Prostate gland (tissue), 2 donors: ENCODE data around the gene TEAD4. TPM values are rescaled to one million over a fixed set of nuclear protein-coding genes. Genes with fewer than 3 reads are reported as not detected.

Source experiments
- DNase-seq: peaks from one replicate; pipeline ENCODE4 v3.0.0-alpha.2; 2019; ENCODE audit warnings: low spot score
- H3K27ac ChIP-seq, 2 donors: fragments of 200-600 bp; sonication (generic); 2 replicates each; pipeline ENCODE4 v1.5.1; 2017 to 2019
- H3K27me3 ChIP-seq: fragments of 200-600 bp; sonication (generic); replicated peaks from 2 replicates; pipeline ENCODE4 v1.5.1; 2019; ENCODE audit not compliant: insufficient read depth
- H3K36me3 ChIP-seq, 2 donors: fragments of 200-600 bp; sonication (generic); 1 replicate in 1 of 2; 2 replicates in 1 of 2; pipeline versions ENCODE4 v1.5.1 to v1.8.1; 2017 to 2019
- H3K4me1 ChIP-seq: fragments of 200-600 bp; sonication (generic); replicated peaks from 2 replicates; pipeline ENCODE4 v1.5.1; 2019
- H3K4me3 ChIP-seq, 2 donors: fragments of 200-600 bp; sonication (generic); 2 replicates each; pipeline ENCODE4 v1.5.1; 2017 to 2019
- H3K9me3 ChIP-seq: fragments of 200-600 bp; sonication (generic); 2 replicates; pipeline ENCODE4 v1.5.1; 2017
- POLR2A ChIP-seq: fragments of 450-650 bp; IDR thresholded peaks from one replicate; pipeline ENCODE4 v1.6.1; 2016; ENCODE audit warnings: antibody characterized with exemption, mild to moderate bottlenecking
- POLR2AphosphoS5 ChIP-seq: sonication (generic); formaldehyde crosslinking; IDR thresholded peaks from one replicate; pipeline ENCODE4 v1.6.1; 2017; ENCODE audit warnings: antibody characterized with exemption
- WGBS: methylation state at CpG from one replicate; pipeline ENCODE4 v1.1.5; 2018; 5-methylcytosine and 5-hydroxymethylcytosine counted together
- intact Hi-C: fragments of 100-400 bp; cut with DNase I; formaldehyde crosslinking; loops from one replicate; pipeline ENCODE4 v1.14.2; 2022
- total RNA-seq, 2 donors: library from RNA; depleted of rRNA; stranded (reverse); fragments of >200 nt; gene quantifications; one replicate each; pipeline ENCODE4 v1.1.0, GENCODE V29; 2016
- TF ChIP-seq, protein P1 (sequence below), 4 experiments: fragments of 200-600 bp in 2 of 4; fragments of 450-650 bp in 2 of 4; sonication (generic) in 2 of 4; IDR thresholded peaks; 1 replicate in 3 of 4; 2 replicates in 1 of 4; pipeline ENCODE4 v1.5.1; 2016 to 2019; ENCODE audit warnings: antibody characterized with exemption in 4 of 4, mild to moderate bottlenecking in 2 of 4, moderate library complexity in 2 of 4

TEAD4 gene
- total RNA-seq, 2 donors from 2014 or later, result 9.9 to 20.9 TPM

DNA sequence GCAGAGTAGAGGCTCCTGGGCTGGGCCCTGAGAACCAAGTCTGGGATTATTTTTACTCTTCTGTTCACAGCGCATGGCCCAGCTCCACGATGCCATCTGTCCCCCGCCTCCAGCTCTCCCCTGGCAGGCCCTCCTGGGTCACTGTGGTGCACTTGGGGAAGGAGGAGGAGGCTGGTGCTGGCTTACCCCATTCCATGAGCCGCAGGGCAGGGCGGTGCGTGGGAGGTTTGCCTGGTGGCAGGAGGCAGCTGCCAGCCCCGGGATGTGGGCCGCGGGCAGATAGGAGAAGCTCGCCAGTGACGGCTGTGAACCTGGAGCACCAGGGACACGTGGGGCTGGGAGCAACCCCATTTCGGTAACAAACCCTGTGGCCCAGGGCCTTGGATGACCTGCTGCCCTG, 23.2 kb downstream of the TEAD4 start:
- intact Hi-C loops, result no loop called here

DNA sequence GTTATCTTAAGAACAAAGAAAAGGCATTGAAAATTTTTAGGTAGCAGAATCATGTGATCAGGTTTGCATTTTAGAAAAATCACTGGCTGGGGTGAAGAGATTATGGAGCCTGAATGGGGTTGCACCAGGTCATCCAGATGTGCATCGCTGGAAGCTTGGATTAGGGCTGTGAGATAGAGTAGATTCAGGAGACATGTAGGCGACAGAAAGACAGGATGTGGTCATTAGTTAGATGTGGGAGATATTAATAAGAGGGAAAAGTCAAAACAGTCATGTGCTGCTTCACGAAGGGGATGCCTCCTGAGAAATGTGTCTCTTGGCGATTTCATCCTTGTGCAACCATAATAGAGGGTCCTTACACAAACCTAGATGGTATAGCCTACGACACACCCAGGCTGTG, 25.1 kb downstream of the TEAD4 start:
- TF ChIP-seq, protein P1, sequence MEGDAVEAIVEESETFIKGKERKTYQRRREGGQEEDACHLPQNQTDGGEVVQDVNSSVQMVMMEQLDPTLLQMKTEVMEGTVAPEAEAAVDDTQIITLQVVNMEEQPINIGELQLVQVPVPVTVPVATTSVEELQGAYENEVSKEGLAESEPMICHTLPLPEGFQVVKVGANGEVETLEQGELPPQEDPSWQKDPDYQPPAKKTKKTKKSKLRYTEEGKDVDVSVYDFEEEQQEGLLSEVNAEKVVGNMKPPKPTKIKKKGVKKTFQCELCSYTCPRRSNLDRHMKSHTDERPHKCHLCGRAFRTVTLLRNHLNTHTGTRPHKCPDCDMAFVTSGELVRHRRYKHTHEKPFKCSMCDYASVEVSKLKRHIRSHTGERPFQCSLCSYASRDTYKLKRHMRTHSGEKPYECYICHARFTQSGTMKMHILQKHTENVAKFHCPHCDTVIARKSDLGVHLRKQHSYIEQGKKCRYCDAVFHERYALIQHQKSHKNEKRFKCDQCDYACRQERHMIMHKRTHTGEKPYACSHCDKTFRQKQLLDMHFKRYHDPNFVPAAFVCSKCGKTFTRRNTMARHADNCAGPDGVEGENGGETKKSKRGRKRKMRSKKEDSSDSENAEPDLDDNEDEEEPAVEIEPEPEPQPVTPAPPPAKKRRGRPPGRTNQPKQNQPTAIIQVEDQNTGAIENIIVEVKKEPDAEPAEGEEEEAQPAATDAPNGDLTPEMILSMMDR (IDR thresholded peaks at IDR 0.05), result no peak
- TF ChIP-seq POLR2AphosphoS5 (no peak), POLR2A (no peak)
- intact Hi-C loops, result no loop called here
- WGBS, result 80% methylated on average over 5 of the region's 5 CpGs

More for the DNA sequence above, 23.2 kb downstream of the TEAD4 start:
- Histone ChIP-seq H3K4me3 (no peak overlapping the region), H3K9me3 (no peaks in the 10 kb centered on the region), H3K36me3 (no peaks in the 10 kb centered on the region), H3K27ac (no peak overlapping the region), H3K4me1 (no peaks in the 10 kb centered on the region), H3K27me3 (no peaks in the 10 kb centered on the region)
- TF ChIP-seq, protein P1 (IDR thresholded peaks at IDR 0.05), result no peak
- TF ChIP-seq POLR2AphosphoS5 (no peak), POLR2A (no peak)
- DNase-seq, result no peak
- 92% methylated on average over 13 of the region's 13 CpGs for WGBS

DNA sequence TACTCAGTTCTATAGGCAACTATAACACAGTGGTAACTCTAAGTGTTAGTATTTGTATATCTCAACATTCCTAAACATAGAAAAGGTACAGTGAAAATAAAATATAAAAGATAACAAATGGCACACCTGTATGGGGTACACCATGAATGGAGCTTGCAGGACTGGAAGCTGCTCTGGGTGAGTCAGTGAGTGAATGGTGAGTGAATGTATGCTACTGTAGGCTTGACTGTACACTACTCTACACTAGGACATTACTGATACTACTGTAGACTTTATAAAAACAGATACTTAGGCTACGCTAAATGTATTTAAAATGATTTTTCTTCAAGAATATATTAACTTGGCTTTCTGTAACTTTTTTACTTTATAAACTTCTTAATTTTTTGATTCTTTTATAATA, 25.5 kb downstream of the TEAD4 start:
- no peaks in the 10 kb centered on the region for H3K4me1 ChIP-seq
- H3K27me3 ChIP-seq, result no peaks in the 10 kb centered on the region
- intact Hi-C loops, result no loop called here
- no peak overlapping the region for H3K4me3 ChIP-seq
- no peak overlapping the region for H3K27ac ChIP-seq
- 94% methylated on average over 1 of the region's 1 CpG for WGBS
- no peaks in the 10 kb centered on the region for H3K36me3 ChIP-seq
- TF ChIP-seq POLR2A (no peak), POLR2AphosphoS5 (no peak)
- TF ChIP-seq, protein P1 (IDR thresholded peaks at IDR 0.05), result no peak
- DNase-seq, result no peak
- H3K9me3 ChIP-seq, result no peaks in the 10 kb centered on the region

More for the DNA sequence above, 25.1 kb downstream of the TEAD4 start:
- no peaks in the 10 kb centered on the region for H3K27me3 ChIP-seq
- no peaks in the 10 kb centered on the region for H3K4me1 ChIP-seq
- no peak overlapping the region for H3K4me3 ChIP-seq
- H3K27ac ChIP-seq, result no peak overlapping the region
- H3K36me3 ChIP-seq, result no peaks in the 10 kb centered on the region
- no peak for DNase-seq
- no peaks in the 10 kb centered on the region for H3K9me3 ChIP-seq

DNA sequence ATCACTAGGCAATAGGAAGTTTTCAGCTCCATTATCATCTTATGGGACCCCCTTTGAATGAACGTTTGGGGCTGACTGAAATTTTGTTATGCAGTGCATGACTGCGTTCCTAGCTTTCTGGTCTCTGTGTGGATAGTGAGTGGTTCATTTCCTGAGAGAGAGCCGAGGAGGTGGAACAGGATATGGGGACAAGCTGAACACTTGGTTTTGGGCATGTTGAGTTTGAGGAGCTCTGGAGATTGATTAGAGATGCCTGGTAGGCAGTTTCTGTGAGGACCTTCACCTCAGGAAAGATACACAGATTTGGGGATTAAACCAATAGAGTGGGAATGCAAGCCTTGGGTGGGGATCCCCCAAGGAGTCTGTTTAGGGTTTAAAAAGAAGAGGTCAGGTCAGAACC, 27.7 kb downstream of the TEAD4 start:
- TF ChIP-seq, protein P1 (IDR thresholded peaks at IDR 0.05), result no peak
- TF ChIP-seq POLR2AphosphoS5, result no peak
- TF ChIP-seq POLR2A, result no peak

DNA sequence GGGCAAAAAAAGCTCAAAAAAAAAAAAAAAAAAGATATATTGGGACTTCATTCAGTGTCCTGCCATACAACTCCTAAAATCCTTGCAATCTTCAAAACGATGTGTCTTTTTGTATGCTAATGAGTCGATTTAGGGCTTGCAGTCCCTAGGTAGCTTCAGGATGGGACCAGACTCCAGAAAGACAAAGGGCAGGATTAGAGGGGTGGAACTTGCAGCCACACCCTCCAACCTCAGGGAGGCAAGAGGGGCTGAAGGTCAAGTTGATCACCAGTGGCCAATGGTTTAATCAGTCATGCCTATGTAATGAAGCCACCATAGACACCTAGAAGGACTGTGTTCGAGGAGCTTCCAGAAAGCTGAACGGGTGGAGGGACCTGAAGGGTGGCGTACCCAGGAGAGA, 29.3 kb downstream of the TEAD4 start:
- Histone ChIP-seq H3K4me3 (no peak overlapping the region), H3K36me3 (no peaks in the 10 kb centered on the region), H3K27me3 (no peaks in the 10 kb centered on the region), H3K27ac (no peak overlapping the region), H3K9me3 (no peaks in the 10 kb centered on the region), H3K4me1 (no peaks in the 10 kb centered on the region)
- WGBS, result 92% methylated on average over 5 of the region's 5 CpGs
- intact Hi-C loops, result no loop called here
- TF ChIP-seq POLR2AphosphoS5, result no peak
- TF ChIP-seq, protein P1 (IDR thresholded peaks at IDR 0.05), result no peak
- TF ChIP-seq POLR2A, result no peak
- DNase-seq, result no peak

More for the DNA sequence above, 27.7 kb downstream of the TEAD4 start:
- no peak for DNase-seq
- H3K4me1 ChIP-seq, result no peaks in the 10 kb centered on the region
- intact Hi-C loops, result no loop called here
- no peak overlapping the region for H3K27ac ChIP-seq
- no peaks in the 10 kb centered on the region for H3K9me3 ChIP-seq
- WGBS, result 86% methylated on average over 3 of the region's 3 CpGs
- no peak overlapping the region for H3K4me3 ChIP-seq
- no peaks in the 10 kb centered on the region for H3K27me3 ChIP-seq
- no peaks in the 10 kb centered on the region for H3K36me3 ChIP-seq
